GM19395 (cell line): Measurements from ENCODE around the gene RBM12.
"Not testable (repeated sequence)": the region's sequence is repeated elsewhere in the genome, so short reads cannot be mapped to it uniquely, and the experiment has no call there.

ENCODE experiments used
- ATAC-seq: cut with Tn5 transposase; IDR thresholded peaks from one replicate; pipeline ENCODE4 v1.9.1; 2021; ENCODE audit warnings: mild to moderate bottlenecking, moderate library complexity; ENCODE audit not compliant: unreplicated experiment

RBM12 gene

GRCh38 chr20:35664466-35665206 lies at the start of gene RBM12, which contains the start of gene CPNE1:
TSS of gene RBM12 (minus strand) at chr20:35664900. CDS start at chr20:35655322, 9,578 bp downstream.
TSS of gene CPNE1 (minus strand) at chr20:35664900. CDS start at chr20:35632923, 31,977 bp downstream.
- ATAC-seq = peak; percentile 81

GRCh38 chr20:35714127-35714526 lies 49.4 kb upstream of the RBM12 start:
- ATAC-seq = no peak

GRCh38 chr20:35713120-35713519 lies 48.4 kb upstream of the RBM12 start:
- ATAC-seq = not testable (repeated sequence)

GRCh38 chr20:35711588-35712209 lies 47.0 kb upstream of the RBM12 start:
- ATAC-seq = no peak

- ATAC-seq = no peak
Observed at GRCh38 chr20:35710884-35711587, 46.3 kb upstream of the RBM12 start.

- ATAC-seq = no peak
Observed at GRCh38 chr20:35710039-35710438, 45.3 kb upstream of the RBM12 start.

GRCh38 chr20:35709259-35709658 lies 44.6 kb upstream of the RBM12 start:
- ATAC-seq = no peak

- no peak for ATAC-seq
Observed at GRCh38 chr20:35708502-35708901, 43.8 kb upstream of the RBM12 start.

GRCh38 chr20:35706591-35707529 lies 42.2 kb upstream of the RBM12 start:
- ATAC-seq = not testable (repeated sequence)

- ATAC-seq = not testable (repeated sequence)
Observed at GRCh38 chr20:35705894-35706293, 41.2 kb upstream of the RBM12 start.

- ATAC-seq = no peak
Observed at GRCh38 chr20:35704514-35705261, 40.0 kb upstream of the RBM12 start.

- no peak for ATAC-seq
Observed at GRCh38 chr20:35702824-35703695, 38.4 kb upstream of the RBM12 start.

- no peak for ATAC-seq
Observed at GRCh38 chr20:35702051-35702823, 37.5 kb upstream of the RBM12 start.

GRCh38 chr20:35700625-35701148 lies 36.0 kb upstream of the RBM12 start:
- no peak for ATAC-seq

- ATAC-seq = no peak
Observed at GRCh38 chr20:35699957-35700624, 35.4 kb upstream of the RBM12 start.

GRCh38 chr20:35699127-35699956 lies 34.6 kb upstream of the RBM12 start, which contains the start of the genes NFS1 and ROMO1:
TSS of gene NFS1 (minus strand) at chr20:35699352. CDS start at chr20:35699288, 64 bp downstream.
TSS of gene ROMO1 (plus strand) at chr20:35699405. CDS start at chr20:35699633, 228 bp downstream.
- peak; percentile 75 for ATAC-seq
